HG03442 (cell line): ENCODE measurements around the gene SHKBP1.
A peak's percentile ranks its signal among the peaks of the same experiment; 100 is the strongest.

Experiments used
- ATAC-seq: cut with Tn5 transposase; IDR thresholded peaks from one replicate; pipeline ENCODE4 v1.9.1; 2021; ENCODE audit warnings: mild to moderate bottlenecking, moderate library complexity; ENCODE audit not compliant: unreplicated experiment

Gene SHKBP1

DNA sequence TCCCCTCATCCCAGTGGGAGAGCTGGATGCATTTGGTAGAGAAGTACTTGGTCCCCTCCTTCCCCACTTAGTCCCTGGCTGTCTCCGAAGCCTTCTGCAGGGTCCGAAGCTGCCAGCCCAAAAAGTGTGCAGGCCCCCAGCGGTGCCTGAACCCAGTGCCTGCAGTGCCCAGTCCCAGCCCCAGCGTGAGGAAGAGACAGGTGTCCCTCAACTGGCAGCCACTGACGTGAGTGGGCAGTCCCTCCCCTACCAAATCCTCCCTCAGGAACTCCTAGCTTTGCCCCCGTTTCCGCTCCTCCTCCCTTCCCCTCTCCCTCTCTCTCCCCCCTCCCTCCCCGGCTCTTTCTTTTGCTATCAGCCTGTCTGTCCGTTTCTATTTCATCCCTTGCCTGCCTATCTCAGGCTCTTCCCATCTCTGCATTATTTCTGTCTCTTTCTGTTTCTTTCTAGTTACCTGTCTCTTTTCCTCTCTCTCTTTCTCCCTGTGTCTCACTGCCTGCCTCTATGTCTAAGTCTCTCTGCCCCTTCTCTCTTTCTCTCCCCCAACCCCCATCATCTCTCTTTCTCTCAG is 22.7 kb downstream of the SHKBP1 start:
- ATAC-seq = no peak

DNA sequence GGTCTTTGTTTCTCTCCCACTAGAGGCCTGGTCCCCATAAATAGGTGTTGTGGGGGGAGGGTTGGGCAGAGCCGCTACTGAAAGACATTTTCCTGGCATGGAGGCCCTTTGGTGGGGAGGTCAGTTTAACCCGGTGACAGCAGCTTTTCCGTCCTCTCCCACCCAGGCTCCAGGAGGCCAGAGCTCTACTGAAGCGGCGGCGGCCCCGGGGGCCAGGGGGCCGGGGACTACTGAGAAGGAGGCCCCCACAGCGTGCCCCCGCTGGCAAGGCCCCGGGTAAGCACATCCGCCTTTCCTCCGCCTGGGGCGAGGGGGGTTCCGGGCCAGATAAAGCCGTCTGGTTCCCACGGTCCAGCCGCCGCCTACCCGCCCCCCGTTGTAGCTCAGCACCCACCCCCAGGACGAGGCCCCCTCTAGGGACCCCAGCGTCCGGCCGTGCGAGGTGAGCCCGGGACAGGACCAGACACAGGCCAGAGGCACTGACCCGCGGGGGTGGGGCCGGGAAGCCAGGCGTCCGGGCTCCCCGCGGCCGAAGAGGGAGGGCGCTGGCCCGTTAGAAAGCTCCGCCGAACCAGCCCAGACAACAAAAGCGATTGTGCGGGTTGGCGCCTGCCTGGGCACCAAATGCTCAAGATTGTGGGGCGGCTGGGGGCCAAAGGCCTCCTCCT is 23.4 kb downstream of the SHKBP1 start:
- ATAC-seq = no peak

DNA sequence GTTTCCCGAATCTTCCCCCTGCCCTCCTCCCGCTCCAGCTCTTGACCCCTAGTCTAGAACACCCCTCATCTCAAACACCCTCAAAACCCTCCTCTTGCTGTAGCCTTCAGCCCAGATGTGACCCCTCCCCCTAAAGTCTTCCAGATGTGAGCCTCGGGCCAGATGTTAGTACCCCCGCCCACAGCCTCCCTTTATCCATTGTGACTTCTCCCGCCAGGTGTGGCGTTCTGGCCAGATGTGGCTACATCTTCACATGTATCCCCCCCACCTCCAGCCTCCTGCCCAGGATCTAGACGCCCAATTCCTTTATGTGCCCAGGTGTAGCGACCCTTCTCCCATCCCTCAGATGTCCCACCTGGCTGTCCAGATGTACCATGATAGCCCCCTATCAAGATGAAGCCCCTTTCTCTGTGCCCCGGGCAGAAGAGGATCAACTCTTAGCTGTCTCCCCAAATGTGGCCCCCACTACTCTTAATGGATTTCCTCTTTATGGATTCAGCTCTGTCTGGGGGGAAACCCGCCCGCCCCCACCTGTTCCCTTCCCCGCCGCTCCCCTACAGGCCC is 24.0 kb downstream of the SHKBP1 start:
- no peak for ATAC-seq

DNA sequence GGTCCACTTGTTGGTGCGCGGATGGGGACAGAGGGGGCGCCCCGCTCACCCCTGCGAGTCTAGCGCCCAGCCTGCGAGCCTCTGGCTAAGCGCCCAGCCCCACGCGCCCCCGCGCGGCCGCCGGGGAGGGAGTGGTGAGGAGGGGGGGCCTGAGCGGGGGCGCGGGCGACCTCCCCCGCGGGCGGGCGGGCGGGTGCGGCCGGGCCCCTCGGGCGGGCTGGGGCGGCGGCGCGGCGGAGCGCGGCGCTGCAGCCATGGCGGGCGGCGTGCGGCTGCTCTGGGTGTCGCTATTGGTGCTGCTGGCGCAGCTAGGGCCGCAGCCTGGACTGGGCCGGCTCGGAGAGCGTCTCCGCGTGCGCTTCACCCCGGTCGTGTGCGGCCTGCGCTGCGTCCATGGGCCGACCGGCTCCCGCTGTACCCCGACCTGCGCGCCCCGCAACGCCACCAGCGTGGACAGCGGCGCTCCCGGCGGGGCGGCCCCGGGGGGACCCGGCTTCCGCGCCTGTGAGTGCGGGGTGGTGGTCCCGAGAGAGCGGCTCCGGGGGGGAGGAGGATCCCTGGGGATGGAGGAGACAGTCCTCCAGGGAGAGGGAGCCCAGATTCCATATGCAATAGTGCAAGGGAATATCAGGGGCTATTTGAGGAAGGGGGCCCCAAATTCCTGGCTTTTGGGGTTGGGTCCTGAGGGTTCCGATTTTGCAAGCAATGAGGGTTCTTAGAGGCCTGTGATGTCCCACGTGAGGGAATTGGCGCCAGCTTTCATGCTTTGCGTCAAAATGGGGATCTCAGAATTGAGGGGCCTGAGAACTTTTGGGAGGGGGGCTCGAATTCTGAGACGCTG is 24.7 kb downstream of the SHKBP1 start, which contains the start of gene LTBP4:
LTBP4 (plus strand) TSS at position 236 of the 841 bp plus-strand sequence; CDS start at position 255, 19 bp downstream.
- no peak for ATAC-seq

DNA sequence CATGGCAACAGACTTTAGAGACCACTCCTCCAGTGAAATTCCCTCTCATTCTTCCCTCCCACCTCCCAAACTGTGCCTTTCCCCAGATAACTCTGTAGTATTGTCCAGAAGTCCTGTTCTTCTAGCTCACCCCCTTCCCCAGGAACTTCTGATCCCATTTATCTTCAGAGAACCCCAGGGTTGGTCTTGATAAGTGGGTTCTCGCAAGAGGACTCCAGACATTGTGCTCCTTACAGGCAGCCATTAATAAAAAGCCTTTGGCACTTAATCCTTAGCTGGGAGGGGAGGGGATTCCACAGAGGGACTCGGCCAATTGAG is 26.4 kb downstream of the SHKBP1 start:
- no peak for ATAC-seq

DNA sequence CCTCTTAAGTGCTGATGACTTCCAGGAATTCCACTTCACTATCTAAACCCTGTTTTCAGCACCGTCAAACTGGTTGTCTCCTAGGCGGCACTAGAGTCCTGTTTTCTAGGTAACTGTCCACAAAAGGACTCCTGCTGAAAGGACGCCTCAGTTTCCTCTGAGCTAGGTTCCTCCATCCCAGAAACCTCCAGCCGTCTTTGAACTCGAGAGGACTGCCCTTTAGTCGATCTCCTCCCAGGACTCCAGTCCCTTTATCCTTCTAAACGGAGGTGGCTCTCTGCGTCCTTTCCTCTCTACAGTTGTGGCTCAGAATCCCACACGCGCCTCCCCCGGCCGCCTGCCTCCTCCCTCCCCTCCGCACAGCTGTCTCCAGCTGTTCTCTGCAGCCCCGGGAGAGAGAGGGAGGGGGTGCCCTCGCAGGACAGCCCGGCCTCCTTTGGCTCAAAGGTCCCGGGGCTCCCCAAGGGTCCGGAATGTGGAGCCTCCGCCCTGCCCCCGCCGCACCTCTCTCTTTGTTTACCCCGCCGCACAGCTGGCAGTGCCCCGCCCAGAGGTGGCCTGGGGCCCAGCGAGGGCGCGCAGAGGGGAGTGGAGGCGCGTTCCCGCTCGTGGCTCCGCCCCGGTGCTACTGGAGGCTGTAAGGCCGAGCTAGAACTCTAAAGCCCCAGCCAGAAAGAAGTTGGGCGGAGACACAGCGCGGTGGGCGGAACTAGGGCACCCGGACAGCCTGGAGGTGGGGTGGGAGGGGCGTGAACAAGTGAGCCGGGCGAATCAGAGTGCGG is 26.9 kb downstream of the SHKBP1 start:
- ATAC-seq = peak; percentile 68

DNA sequence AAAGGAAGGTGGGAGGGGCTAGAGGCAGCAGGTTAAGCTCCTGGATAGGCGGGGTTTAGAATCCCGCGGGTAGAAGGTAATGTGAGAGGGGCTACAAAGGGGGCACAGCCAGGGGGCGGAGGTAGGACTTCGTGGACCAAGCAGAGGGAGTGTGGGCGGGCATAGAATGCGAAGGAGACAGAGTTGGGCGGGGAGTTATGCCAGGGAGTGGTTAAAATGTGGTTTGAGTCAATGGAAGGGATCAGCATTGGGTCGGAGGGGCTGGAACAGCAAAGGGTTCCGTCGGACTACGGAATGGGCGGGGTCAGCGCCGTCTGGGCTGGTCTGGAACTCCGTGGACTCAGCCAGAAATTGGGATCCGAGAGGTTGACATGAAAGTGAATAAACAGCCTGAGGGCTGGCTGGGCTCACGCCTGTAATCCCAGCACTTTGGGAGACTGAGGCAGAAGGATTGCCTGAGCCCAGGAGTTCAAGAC is 27.5 kb downstream of the SHKBP1 start:
- no peak for ATAC-seq

DNA sequence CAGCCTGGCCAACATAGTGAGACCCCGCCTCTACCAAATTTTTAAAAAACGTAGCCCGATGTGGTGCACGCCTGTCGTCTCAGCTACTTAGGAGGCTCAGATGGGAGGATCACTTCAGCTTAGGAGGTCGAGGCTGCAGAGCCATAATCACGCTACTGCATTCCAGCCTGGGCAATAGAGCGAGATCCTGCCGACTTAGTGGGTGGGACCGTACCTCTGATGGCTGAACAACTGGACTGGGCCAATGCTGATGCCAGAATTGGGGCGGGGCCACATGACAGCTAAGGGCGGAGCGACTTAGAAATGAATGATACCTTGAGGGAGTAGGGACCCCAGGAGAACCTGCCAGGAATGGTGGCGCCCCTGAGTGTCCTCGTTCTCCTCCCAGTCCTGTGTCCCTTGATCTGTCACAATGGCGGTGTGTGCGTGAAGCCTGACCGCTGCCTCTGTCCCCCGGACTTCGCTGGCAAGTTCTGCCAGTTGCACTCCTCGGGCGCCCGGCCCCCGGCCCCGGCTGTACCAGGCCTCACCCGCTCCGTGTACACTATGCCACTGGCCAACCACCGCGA is 28.1 kb downstream of the SHKBP1 start:
- ATAC-seq = no peak

DNA sequence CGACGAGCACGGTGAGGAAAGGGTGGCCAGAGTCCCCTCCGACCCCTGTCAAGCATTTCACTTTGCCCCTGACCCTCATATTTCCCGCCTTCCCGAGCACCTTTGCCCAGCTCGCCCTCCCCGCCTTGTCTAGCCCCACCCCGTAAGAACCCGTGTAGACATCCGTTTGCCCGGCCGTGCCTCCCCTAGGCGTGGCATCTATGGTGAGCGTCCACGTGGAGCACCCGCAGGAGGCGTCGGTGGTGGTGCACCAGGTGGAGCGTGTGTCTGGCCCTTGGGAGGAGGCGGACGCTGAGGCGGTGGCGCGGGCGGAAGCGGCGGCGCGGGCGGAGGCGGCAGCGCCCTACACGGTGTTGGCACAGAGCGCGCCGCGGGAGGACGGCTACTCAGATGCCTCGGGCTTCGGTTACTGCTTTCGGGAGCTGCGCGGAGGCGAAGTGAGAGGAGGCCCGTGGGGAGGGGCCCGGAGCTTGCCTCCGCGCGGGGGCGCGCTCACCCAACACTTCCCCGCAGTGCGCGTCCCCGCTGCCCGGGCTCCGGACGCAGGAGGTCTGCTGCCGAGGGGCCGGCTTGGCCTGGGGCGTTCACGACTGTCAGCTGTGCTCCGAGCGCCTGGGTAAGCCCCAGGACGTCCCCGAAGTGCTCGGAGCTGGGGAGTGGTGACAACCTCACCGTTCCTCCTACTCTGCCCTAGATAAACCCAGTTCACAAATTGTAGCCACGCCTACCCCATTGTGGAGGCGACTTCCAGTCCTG is 28.7 kb downstream of the SHKBP1 start:
- no peak for ATAC-seq

DNA sequence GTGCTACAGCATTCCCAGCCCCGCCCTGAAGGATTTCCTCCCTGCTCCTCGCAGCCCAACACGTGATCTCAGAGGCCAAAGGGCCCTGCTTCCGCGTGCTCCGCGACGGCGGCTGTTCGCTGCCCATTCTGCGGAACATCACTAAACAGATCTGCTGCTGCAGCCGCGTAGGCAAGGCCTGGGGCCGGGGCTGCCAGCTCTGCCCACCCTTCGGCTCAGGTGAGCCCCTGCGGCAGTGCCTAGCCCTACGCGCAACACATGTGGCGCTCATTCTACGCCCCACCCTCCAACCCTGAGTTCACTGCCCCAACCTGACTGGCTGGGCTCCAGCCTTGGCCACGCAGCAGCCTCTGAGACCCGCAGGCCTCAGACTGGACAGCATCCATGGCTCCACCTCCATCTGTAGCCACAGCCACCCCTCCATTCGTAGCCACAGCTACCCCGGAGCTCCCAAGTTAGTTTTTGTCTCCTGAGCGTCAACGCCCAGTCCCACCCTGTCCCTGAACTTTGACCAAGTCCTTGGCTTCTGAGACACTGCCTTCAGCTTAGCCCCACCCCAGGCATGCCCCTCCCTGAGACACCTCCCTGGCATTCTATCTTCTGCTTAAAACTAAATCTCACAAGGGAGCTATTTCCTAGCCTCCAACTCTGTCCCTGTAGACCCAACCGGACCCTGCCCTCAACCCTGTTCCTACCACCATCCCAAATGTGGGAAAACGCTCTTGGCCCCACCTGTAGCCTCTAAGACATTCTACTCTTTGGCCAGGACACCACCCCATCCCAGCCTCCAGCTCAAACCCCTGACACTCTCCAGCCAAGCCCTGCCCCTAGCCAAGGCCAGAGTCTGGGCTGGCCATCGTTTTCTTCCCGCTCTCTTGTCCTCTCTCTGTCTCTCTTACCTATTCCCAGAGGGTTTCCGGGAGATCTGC is 30.9 kb downstream of the SHKBP1 start:
- no peak for ATAC-seq

DNA sequence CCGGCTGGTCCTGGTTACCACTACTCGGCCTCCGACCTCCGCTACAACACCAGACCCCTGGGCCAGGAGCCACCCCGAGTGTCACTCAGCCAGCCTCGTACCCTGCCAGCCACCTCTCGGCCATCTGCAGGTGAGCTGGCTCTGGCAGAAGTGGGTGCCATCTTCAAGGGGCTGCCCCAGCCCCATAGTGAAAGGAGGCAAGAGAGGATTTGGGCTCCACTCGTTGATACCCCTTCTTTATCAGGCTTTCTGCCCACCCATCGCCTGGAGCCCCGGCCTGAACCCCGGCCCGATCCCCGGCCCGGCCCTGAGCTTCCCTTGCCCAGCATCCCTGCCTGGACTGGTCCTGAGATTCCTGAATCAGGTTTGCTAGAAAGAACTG is 31.6 kb downstream of the SHKBP1 start:
- no peak for ATAC-seq

DNA sequence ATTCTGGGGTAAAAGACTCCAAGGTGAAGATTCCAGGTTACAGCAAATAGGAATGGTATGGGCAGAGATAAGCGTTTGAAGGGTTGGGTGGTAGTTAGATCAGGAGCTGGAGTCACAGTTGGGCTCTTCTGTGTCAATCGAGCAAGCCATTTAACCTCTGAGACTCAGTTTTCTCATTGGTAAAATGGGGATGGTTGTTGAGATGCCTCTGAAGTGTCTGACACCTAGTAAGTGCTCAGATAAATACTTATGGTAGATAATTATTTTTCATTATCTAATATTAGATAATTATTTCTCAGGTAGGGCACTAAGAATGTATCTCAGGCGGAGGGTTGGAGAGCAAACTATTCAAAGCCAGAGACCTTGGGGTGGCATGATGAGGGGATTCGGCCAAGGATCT is 32.3 kb downstream of the SHKBP1 start:
- no peak for ATAC-seq

DNA sequence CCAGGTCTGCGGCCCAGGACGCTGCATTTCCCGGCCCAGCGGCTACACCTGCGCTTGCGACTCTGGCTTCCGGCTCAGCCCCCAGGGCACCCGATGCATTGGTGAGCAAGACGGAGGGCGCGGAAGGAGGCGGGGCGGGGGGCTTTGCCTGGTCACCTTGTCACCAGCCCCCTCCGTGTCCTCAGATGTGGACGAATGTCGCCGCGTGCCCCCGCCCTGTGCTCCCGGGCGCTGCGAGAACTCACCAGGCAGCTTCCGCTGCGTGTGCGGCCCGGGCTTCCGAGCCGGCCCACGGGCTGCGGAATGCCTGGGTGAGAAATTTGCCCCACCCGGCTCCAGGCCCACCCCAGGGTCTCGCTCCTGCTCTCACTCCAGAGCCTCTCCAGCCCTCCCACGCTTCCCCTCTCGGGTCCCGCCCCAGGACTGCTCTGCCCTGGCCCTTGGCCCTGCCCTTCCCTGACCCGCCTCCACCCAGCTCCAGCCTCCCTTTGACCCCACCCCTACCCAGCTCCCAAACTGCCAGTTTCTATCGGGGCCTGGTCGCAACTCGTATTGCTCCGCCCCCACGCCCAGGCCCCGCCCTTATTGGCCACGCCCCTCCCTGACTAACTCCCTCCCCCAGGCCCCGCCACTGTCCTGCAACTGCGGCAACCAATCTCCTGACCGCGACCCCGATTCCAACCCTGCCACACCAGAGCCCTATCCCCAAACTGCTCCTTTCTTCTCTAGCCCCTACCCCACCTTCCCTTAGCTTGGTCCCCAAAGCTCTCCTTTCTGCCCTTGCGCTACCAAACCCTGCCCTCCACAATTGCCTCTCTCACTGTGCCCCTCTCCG is 33.1 kb downstream of the SHKBP1 start:
- ATAC-seq = peak; percentile 45

DNA sequence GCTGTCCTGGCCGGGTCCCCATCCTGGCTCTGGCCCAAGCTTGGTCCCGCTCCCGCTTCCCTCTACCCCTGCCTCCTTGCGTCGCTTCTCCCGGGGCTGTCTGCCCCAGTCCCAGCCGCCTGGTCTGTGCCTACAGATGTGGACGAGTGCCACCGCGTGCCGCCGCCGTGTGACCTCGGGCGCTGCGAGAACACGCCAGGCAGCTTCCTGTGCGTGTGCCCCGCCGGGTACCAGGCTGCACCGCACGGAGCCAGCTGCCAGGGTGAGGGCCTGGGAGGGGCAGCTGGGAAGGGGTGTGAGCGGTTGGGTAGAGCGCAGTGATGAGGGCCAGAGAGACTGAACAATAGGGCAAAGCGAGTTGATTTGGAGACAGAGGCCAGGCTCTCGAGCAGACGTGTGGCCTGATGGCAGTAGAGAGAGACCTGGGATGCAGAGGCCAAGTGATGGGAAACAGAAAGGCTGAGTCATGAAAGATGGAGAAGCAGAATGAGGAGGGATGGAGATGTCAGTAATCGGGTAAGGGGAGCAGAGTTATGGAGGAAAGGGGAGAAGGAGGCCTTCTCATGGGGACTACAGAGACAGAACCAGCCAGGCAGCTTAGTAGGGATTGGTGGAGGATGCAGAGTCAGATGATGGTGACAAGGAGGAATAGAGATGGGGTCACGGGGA is 33.9 kb downstream of the SHKBP1 start:
- ATAC-seq = no peak

DNA sequence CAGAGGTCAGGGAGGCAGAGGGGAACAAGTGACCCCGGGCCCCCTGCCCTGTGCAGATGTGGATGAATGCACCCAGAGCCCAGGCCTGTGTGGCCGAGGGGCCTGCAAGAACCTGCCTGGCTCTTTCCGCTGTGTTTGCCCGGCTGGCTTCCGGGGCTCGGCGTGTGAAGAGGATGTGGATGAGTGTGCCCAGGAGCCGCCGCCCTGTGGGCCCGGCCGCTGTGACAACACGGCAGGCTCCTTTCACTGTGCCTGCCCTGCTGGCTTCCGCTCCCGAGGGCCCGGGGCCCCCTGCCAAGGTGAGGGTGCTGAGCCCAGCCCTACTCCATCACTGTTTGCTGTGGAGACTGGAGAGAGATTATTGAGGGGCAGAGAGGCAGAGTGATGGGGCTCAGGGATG is 34.4 kb downstream of the SHKBP1 start:
- no peak for ATAC-seq

DNA sequence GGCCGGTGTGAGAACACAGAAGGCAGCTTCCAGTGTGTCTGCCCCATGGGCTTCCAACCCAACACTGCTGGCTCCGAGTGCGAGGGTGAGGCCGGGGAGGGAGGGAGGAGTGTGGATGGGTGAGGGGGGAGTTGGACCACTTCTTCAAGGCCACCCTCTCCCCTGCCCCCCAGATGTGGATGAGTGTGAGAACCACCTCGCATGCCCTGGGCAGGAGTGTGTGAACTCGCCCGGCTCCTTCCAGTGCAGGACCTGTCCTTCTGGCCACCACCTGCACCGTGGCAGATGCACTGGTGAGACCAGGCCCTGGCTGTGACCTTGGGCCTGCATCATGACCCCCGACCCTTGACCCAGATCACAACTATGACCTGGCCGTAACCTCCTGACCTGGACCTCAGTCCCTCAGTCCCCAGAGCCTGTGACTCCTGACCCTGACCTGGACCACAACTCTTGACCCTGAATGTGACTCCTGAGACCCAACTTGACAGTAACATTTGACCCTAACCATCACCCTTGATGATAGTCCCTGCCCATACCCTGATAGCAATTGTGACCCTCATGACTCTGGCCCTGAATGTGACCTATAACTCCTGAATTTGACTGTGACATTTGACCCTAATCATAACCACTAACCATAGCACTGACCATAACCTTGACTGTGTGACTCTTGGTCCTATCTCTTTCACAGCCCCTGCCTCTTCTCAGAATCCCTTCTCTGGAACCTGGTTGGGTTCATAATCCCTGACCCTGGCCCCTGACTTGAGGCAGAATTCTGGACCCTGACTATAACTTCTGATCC is 35.4 kb downstream of the SHKBP1 start:
- no peak for ATAC-seq
